H9 (cell line): Measurements from ENCODE around the gene FEZF1. TPM values are rescaled to one million over a fixed set of nuclear protein-coding genes. Genes with fewer than 3 reads are reported as not detected.

ENCODE experiments used
- DNase-seq: peaks from one replicate; pipeline ENCODE4 v3.0.0-alpha.2; 2017
- H2AFZ ChIP-seq: one replicate; pipeline ENCODE4 v1.6.1; 2013; ENCODE audit warnings: mild to moderate bottlenecking, low read length, control low read depth, moderate library complexity
- H2AK5ac ChIP-seq: 2 replicates; pipeline ENCODE4 v1.6.1; 2013; ENCODE audit warnings: low read length, control low read depth, mixed read lengths; ENCODE audit not compliant: insufficient read length
- H2BK120ac ChIP-seq: one replicate; pipeline ENCODE4 v1.6.1; 2013; ENCODE audit warnings: low read depth, mild to moderate bottlenecking, low read length, control low read depth, inconsistent platforms; ENCODE audit not compliant: poor library complexity, severe bottlenecking
- H2BK12ac ChIP-seq: 2 replicates; pipeline ENCODE4 v1.6.1; 2013; ENCODE audit warnings: low read length, control low read depth, mixed read lengths, low read depth; ENCODE audit not compliant: insufficient read length
- H2BK15ac ChIP-seq: 2 replicates; pipeline ENCODE4 v1.6.1; 2013; ENCODE audit warnings: low read depth, low read length, control low read depth
- H2BK20ac ChIP-seq: one replicate; pipeline ENCODE4 v1.6.1; 2013; ENCODE audit warnings: low read depth, mild to moderate bottlenecking, low read length, control low read depth, inconsistent platforms; ENCODE audit not compliant: poor library complexity, severe bottlenecking
- H2BK5ac ChIP-seq: 2 replicates; pipeline ENCODE4 v1.6.1; 2013; ENCODE audit warnings: low read length, control low read depth, mixed read lengths; ENCODE audit not compliant: insufficient read length
- H3K14ac ChIP-seq: 2 replicates; pipeline ENCODE4 v1.6.1; 2013; ENCODE audit warnings: low read length, control low read depth; ENCODE audit not compliant: insufficient read depth
- H3K18ac ChIP-seq: 2 replicates; pipeline ENCODE4 v1.6.1; 2013; ENCODE audit warnings: low read depth, mild to moderate bottlenecking, mixed read lengths, low read length, control low read depth; ENCODE audit not compliant: insufficient read length
- H3K23ac ChIP-seq: 2 replicates; pipeline ENCODE4 v1.6.1; 2013; ENCODE audit warnings: low read length, control low read depth, mixed read lengths, low read depth; ENCODE audit not compliant: insufficient read length
- H3K23me2 ChIP-seq: 2 replicates; pipeline ENCODE4 v1.6.1; 2013; ENCODE audit warnings: low read depth, mild to moderate bottlenecking, mixed read lengths, low read length, control low read depth; ENCODE audit not compliant: insufficient read length, poor library complexity, severe bottlenecking
- H3K27ac ChIP-seq: 2 replicates; pipeline ENCODE4 v1.5.1; 2013; ENCODE audit warnings: low read length, control low read depth, mixed read lengths, low read depth; ENCODE audit not compliant: insufficient read length
- H3K27me3 ChIP-seq: 2 replicates; pipeline ENCODE4 v1.6.1; 2013; ENCODE audit warnings: low read length, control low read depth, inconsistent platforms; ENCODE audit not compliant: insufficient read depth
- H3K4ac ChIP-seq: 2 replicates; pipeline ENCODE4 v1.6.1; 2013; ENCODE audit warnings: low read depth, mild to moderate bottlenecking, control low read depth, inconsistent platforms, low read length, moderate library complexity
- H3K4me1 ChIP-seq: 2 replicates; pipeline ENCODE4 v1.6.1; 2013; ENCODE audit warnings: low read length, control low read depth, inconsistent platforms; ENCODE audit not compliant: insufficient read depth
- H3K4me2 ChIP-seq: 2 replicates; pipeline ENCODE4 v1.6.1; 2013; ENCODE audit warnings: low read length, control low read depth, mixed read lengths; ENCODE audit not compliant: insufficient read length, insufficient read depth
- H3K56ac ChIP-seq: 2 replicates; pipeline ENCODE4 v1.6.1; 2013; ENCODE audit warnings: low read depth, mild to moderate bottlenecking, mixed read lengths, low read length, control low read depth; ENCODE audit not compliant: insufficient read length
- H3K79me1 ChIP-seq: 2 replicates; pipeline ENCODE4 v1.6.1; 2013; ENCODE audit warnings: low read depth, mild to moderate bottlenecking, moderate library complexity, low read length, control low read depth, inconsistent platforms; ENCODE audit not compliant: insufficient read depth, poor library complexity, severe bottlenecking
- H3K79me2 ChIP-seq: 2 replicates; pipeline ENCODE4 v1.6.1; 2013; ENCODE audit warnings: low read length, control low read depth, inconsistent platforms; ENCODE audit not compliant: insufficient read depth
- H3K9ac ChIP-seq: 2 replicates; pipeline ENCODE4 v1.6.1; 2013; ENCODE audit warnings: low read length, control low read depth, mixed read lengths; ENCODE audit not compliant: insufficient read length; ENCODE audit errors: extremely low read depth
- H3K9me3 ChIP-seq: one replicate; pipeline ENCODE4 v1.6.1; 2013; ENCODE audit warnings: low read depth, low read length, inconsistent platforms; ENCODE audit not compliant: control insufficient read depth
- H3T11ph ChIP-seq: one replicate; pipeline ENCODE4 v1.6.1; 2013; ENCODE audit warnings: mild to moderate bottlenecking, low read length, control low read depth, inconsistent platforms
- H4K20me1 ChIP-seq: one replicate; pipeline ENCODE4 v1.6.1; 2013; ENCODE audit not compliant: control insufficient read depth, insufficient read length, insufficient read depth
- H4K5ac ChIP-seq: 2 replicates; pipeline ENCODE4 v1.6.1; 2013; ENCODE audit warnings: low read depth, mild to moderate bottlenecking, mixed read lengths, low read length, control low read depth; ENCODE audit not compliant: insufficient read length
- H4K8ac ChIP-seq: replicated peaks from 2 replicates; pipeline ENCODE4 v1.6.1; 2013; ENCODE audit warnings: low read length, control low read depth, mixed read lengths, low read depth; ENCODE audit not compliant: insufficient read length
- H4K91ac ChIP-seq: 2 replicates; pipeline ENCODE4 v1.6.1; 2013; ENCODE audit warnings: low read depth, mild to moderate bottlenecking, moderate library complexity, mixed read lengths, low read length, control low read depth; ENCODE audit not compliant: insufficient read length
- H3K27ac Mint-ChIP-seq, 3 experiments: 2 replicates in 2 of 3; 3 replicates in 1 of 3; pipeline ENCODE4 v1.8.0; 2020 to 2021; ENCODE audit warnings: mixed read lengths in 3 of 3, mild to moderate bottlenecking in 1 of 3, moderate library complexity in 1 of 3
- H3K27me3 Mint-ChIP-seq: 2 replicates; pipeline ENCODE4 v1.8.0; 2021; ENCODE audit warnings: low read depth, mild to moderate bottlenecking, moderate library complexity, mixed read lengths
- H3K36me3 Mint-ChIP-seq, 3 experiments: 2 replicates in 2 of 3; 3 replicates in 1 of 3; pipeline ENCODE4 v1.8.0; 2020 to 2021; ENCODE audit warnings: low read depth in 3 of 3, mixed read lengths in 3 of 3; ENCODE audit not compliant: insufficient read depth in 1 of 3
- H3K4me1 Mint-ChIP-seq, 2 experiments: 2 replicates each; pipeline ENCODE4 v1.8.0; 2020; ENCODE audit warnings: mixed read lengths in 2 of 2
- H3K4me3 Mint-ChIP-seq, 2 experiments: 2 replicates in 1 of 2; 3 replicates in 1 of 2; pipeline ENCODE4 v1.8.0; 2020 to 2021; ENCODE audit warnings: mild to moderate bottlenecking in 2 of 2, mixed read lengths in 2 of 2, moderate library complexity in 1 of 2
- H3K9me3 Mint-ChIP-seq, 2 experiments: 2 replicates in 1 of 2; 3 replicates in 1 of 2; pipeline ENCODE4 v1.8.0; 2020; ENCODE audit warnings: mild to moderate bottlenecking in 2 of 2, mixed read lengths in 2 of 2, moderate library complexity in 1 of 2
- CTCF ChIP-seq: fragments of 200-600 bp; sonication (generic); conservative IDR thresholded peaks from 3 replicates; pipeline ENCODE4 v1.8.0; 2021; ENCODE audit warnings: antibody characterized with exemption, mild to moderate bottlenecking
- WGBS: extraction: QIAGEN DNeasy Blood & Tissue Kit; methylation state at CpG from one replicate; pipeline ENCODE4 v1.1.7; 2013; ENCODE audit warnings: missing lambda C conversion rate, low lambda C conversion rate, mixed read lengths; ENCODE audit not compliant: insufficient read length; ENCODE audit errors: extremely low coverage; 5-methylcytosine and 5-hydroxymethylcytosine counted together
- total RNA-seq: library from RNA; stranded (reverse); gene quantifications from 2 replicates; pipeline ENCODE4 v1.2.1, GENCODE V29; 2021

FEZF1 gene
- total RNA-seq, 1 experiment from 2014 or later = 37.8 TPM

- H2BK120ac ChIP-seq = no peak overlapping the region
- peaks cover 36% of the 10 kb centered on the region; the same call in 1 of the 2 replicates for H3K27me3 ChIP-seq
- H3K27ac Mint-ChIP-seq = no peak overlapping the region
- H2BK5ac ChIP-seq = no peak overlapping the region
- H3K23ac ChIP-seq = no peak overlapping the region
- no peak overlapping the region for H2BK12ac ChIP-seq
- TF ChIP-seq CTCF = no peak
- peaks cover 78% of the 10 kb centered on the region for H3K27me3 Mint-ChIP-seq
- peaks cover 28 to 54% of the 10 kb centered on the region in 2 experiments for H3K4me1 Mint-ChIP-seq
- no peaks in the 10 kb centered on the region for H3K9me3 ChIP-seq
- H3T11ph ChIP-seq = no peak overlapping the region
- H3K9ac ChIP-seq = no peak overlapping the region
- H3K4ac ChIP-seq = no peak overlapping the region
- H3K9me3 Mint-ChIP-seq = no peaks in the 10 kb centered on the region
- DNase-seq = no peak
- no peaks in the 10 kb centered on the region for H3K79me2 ChIP-seq
- H3K36me3 Mint-ChIP-seq = peaks cover 14 to 29% (median 25%) of the 10 kb centered on the region in 3 experiments; a peak in 6 of 7 replicates
- H2AK5ac ChIP-seq = no peak overlapping the region
- H3K23me2 ChIP-seq = peaks cover 18% of the 10 kb centered on the region
- H3K4me1 ChIP-seq = peaks cover 2% of the 10 kb centered on the region; the same call in 1 of the 2 replicates
- H4K20me1 ChIP-seq = no peaks in the 10 kb centered on the region
- no peak overlapping the region for H2BK20ac ChIP-seq
- no peak overlapping the region for H4K5ac ChIP-seq
- no peak overlapping the region for H3K4me2 ChIP-seq
- H4K8ac ChIP-seq = no peak overlapping the region
- H3K27ac ChIP-seq = no peak overlapping the region
- H3K56ac ChIP-seq = no peak overlapping the region
- no peak overlapping the region for H3K4me3 Mint-ChIP-seq
- H2AFZ ChIP-seq = no peak overlapping the region
- H3K18ac ChIP-seq = no peak overlapping the region
- H2BK15ac ChIP-seq = no peak overlapping the region
- no CpG with 5 or more reads among the region's 2 CpGs for WGBS
- no peak overlapping the region for H3K14ac ChIP-seq
- H4K91ac ChIP-seq = no peak overlapping the region
- no peaks in the 10 kb centered on the region for H3K79me1 ChIP-seq
Measured at GRCh38 chr7:122298618-122299017, 5.9 kb downstream of the FEZF1 start.
